Neural cell (in vitro differentiated cells): Measurements from ENCODE around the gene NCF4.

Source experiments
- EP300 ChIP-seq: fragments of 450-650 bp; conservative IDR thresholded peaks from 2 replicates; pipeline ENCODE4 v1.6.1; 2014; ENCODE audit warnings: antibody characterized with exemption, mild to moderate bottlenecking, moderate library complexity; ENCODE audit not compliant: poor library complexity, severe bottlenecking
- EZH2 ChIP-seq: fragments of 200-600, 300-800 bp; shearing (Covaris generic), sonication (generic); IDR thresholded peaks from 2 replicates; pipeline ENCODE4 v1.6.1; 2014; ENCODE audit warnings: antibody characterized with exemption, low read length, borderline replicate concordance, mild to moderate bottlenecking; ENCODE audit not compliant: insufficient read depth, poor library complexity, severe bottlenecking
- RAD21 ChIP-seq: fragments of 450-650 bp; conservative IDR thresholded peaks from 2 replicates; pipeline ENCODE4 v1.6.1; 2014; ENCODE audit warnings: antibody characterized with exemption, mild to moderate bottlenecking, moderate library complexity
- SMC3 ChIP-seq: fragments of 450-650 bp; conservative IDR thresholded peaks from 2 replicates; pipeline ENCODE4 v1.6.1; 2014; ENCODE audit warnings: antibody characterized with exemption, mild to moderate bottlenecking, moderate library complexity; ENCODE audit not compliant: poor library complexity
- TAF1 ChIP-seq: IDR thresholded peaks from 2 replicates; pipeline ENCODE4 v1.6.1; 2012; ENCODE audit warnings: low read depth
- TF ChIP-seq, protein P1 (sequence below): fragments of 450-650 bp; IDR thresholded peaks from 2 replicates; pipeline ENCODE4 v1.5.1; 2014; ENCODE audit warnings: antibody characterized with exemption, mild to moderate bottlenecking, moderate library complexity; ENCODE audit not compliant: poor library complexity, severe bottlenecking

DNA sequence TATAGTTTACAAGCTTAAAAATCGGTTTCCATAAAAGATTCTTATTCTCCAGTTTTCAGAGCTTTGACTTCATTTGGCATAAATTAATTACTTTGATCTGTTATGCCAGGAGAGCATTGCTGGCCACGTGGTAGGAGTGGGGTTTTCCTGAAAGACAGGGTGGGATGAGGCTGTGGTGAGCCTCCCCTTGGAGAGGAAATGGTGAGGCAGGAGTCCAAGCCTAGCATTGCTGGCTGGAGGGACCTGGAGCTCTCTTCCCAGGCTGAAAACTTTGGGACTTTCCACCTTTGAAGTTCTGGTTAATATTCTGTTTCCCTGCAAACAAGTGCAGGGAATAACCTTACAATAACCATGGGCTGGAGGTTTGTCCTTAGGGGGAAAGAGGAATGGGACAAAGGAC, 31.5 kb downstream of the NCF4 start:
- TF ChIP-seq SMC3 (no peak), TAF1 (no peak), EZH2 (no peak), EP300 (no peak), RAD21 (no peak)
- TF ChIP-seq, protein P1, sequence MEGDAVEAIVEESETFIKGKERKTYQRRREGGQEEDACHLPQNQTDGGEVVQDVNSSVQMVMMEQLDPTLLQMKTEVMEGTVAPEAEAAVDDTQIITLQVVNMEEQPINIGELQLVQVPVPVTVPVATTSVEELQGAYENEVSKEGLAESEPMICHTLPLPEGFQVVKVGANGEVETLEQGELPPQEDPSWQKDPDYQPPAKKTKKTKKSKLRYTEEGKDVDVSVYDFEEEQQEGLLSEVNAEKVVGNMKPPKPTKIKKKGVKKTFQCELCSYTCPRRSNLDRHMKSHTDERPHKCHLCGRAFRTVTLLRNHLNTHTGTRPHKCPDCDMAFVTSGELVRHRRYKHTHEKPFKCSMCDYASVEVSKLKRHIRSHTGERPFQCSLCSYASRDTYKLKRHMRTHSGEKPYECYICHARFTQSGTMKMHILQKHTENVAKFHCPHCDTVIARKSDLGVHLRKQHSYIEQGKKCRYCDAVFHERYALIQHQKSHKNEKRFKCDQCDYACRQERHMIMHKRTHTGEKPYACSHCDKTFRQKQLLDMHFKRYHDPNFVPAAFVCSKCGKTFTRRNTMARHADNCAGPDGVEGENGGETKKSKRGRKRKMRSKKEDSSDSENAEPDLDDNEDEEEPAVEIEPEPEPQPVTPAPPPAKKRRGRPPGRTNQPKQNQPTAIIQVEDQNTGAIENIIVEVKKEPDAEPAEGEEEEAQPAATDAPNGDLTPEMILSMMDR, result no peak
